DMS 273 (cell line): Measurements from ENCODE around the gene CDH2.

ENCODE experiments used
- DNase-seq: peaks from one replicate; lab custom pipeline; 2025; ENCODE audit not compliant: unreplicated experiment; lab: John Stamatoyannopoulos, UW

CDH2 gene

GRCh38 chr18:28171837-28172236 lies 5.1 kb downstream of the CDH2 start:
- DNase-seq: no peak

- no peak for DNase-seq
These were observed 8.2 kb downstream of the CDH2 start for GRCh38 chr18:28168725-28169124.

DNA sequence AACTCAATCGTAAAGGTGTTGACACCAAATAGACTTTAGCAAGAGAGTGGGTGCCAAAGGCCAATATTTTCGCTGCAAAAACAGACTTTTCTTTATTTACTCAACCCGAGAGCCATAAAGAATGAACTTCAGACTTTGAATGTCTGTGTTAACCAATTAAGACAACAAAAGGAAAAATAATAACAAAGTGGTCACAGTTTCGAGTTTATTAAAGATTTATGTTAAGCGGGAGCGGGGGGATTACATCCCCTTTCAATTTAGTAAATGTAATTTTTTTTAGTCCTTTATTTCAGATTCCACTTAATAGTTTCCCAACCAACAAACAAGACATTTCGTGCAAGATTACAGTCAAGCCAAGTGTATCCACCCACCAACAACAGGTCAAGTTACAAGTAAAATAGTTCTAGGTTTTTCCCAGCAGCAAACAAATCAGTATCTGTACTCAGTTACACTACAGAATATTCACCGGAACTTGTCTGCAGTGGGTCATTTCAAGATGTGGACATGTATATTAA lies 9.0 kb downstream of the CDH2 start:
- no peak for DNase-seq

- no peak for DNase-seq
These were observed 12.0 kb downstream of the CDH2 start for GRCh38 chr18:28164771-28165483.

DNA sequence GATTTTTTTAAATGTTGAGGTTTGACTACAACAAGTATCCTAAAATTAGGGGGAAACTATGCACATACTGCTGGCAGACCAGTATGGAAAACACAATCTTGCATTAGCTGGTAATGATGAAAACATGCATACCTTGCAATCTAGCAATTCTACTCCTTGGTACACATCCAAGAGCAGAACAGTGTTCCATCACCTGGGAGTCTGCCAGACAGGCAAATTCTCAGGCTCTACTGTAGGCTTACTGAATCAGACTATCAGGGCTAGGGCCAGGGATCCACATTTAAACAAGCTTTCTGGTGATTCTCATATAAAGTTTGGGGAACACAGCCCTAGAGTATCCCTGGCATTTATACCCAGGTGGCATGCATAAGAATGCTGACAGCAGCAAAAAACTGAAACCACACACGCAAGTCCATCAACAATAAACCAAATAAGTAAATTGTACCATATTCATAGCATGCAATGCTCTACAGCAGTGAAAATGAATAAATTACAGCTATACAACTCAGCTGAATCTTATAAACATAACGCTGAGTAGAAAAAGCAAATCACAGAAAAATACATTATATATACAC lies 13.6 kb downstream of the CDH2 start:
- no peak for DNase-seq

DNA sequence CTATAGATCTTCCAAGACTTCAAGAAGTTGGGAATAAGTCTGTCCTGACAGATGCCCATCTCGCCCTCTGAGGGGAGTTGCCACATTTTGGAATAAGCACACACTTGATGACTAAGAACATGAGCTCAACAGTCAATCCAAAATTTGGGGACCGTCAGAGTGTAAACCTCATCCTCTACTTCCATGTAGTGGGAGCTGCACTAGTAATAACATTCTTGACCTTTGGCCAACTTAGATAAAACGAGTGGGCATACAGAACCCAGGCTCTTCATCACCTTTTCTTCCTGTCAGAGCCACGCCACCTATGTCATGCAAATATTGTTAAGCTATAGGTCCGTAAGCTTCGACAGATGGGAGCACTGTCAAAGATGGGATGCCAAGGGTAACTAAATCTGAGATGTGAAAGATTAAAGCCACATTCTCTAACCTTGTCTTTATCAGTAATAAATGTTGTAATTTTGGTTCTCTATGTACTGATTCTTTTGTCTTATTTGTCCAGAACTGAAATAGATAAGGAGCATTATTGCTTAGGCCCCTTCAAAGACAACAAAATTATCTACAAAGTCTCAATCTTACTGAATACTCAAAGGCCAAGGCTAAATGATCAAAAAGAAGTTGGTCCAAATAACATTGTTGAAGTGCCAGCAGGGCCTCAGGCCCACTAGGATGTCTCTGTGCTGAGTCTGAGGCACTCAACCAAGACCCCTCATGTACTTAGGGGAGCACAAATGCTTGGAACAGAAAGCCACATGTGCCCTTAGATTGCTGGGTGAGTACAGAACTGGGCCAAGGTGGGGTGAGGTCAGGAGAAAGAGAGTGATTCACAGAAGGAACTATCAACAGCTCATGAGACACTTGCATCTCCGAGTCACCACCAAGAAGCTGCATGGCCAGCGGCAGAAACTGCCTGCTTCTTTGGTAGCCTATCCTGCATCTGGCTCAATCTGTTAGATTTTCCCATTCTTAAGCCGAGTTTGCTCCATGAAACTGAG lies 15.0 kb downstream of the CDH2 start:
- DNase-seq: no peak

- DNase-seq: peak; percentile 33
These were observed 17.9 kb downstream of the CDH2 start for GRCh38 chr18:28159055-28159454.

- DNase-seq: no peak
These were observed 18.8 kb downstream of the CDH2 start for GRCh38 chr18:28158083-28158581.

GRCh38 chr18:28153485-28154065 lies 23.4 kb downstream of the CDH2 start:
- DNase-seq: no peak

DNA sequence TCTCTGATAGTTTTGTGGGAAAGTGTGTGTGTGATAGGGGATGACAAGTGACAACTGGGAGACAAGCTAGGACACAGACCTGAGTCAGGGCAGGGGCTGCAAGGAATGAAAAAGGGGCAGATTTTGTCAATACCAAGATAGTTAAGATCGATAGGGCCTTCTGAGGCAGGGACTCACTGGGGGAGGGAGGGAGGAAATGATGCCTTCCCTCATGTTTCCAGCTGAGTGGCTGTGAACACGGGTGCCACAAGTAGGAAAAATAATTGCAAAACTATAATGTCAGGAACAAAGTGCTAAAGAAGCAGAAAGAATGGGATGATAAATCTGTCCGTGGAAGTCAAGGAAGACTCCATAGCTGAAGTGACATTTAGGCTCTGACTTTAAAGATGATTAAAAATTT lies 24.2 kb downstream of the CDH2 start:
- no peak for DNase-seq

DNA sequence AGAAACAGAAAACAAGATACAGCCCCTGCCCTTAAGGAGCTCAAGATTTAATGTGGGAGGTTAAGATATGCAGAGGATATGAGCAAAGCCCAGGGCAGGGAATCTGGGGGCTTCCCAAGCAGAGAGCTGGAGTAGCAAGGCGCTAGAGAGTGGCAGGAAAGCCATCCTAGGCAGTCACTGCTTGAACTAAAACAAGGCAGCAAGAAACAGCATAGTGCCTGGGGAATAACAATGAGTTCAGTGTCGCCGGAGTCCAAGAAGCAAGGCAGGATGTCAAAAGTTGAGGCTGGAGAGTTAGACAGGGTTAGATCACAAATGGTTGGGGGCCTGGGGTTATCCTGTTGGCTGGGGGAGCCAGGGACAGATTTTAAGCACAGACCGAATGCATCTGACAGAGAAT lies 24.6 kb downstream of the CDH2 start:
- DNase-seq: no peak

DNA sequence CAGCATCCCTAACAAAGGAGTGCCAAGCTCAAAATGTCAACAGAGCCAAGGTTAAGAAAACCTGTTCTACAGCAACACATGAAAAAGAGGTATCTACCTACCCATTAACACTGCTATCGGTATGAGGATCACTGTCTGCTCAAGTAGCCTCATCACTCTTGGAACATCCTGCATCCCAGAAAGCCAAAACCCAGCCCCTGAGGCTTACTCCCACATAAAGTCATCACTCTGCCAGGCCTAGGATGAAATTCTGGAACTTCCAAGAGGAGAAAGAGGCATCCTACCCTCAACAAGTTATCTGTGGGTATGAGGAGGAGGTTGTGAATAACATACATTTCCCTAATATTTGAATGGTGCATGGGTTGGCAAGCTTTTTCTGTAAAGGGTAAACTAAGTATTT lies 25.5 kb downstream of the CDH2 start:
- DNase-seq: no peak

- no peak for DNase-seq
These were observed 26.0 kb downstream of the CDH2 start for GRCh38 chr18:28150925-28151324.

DNA sequence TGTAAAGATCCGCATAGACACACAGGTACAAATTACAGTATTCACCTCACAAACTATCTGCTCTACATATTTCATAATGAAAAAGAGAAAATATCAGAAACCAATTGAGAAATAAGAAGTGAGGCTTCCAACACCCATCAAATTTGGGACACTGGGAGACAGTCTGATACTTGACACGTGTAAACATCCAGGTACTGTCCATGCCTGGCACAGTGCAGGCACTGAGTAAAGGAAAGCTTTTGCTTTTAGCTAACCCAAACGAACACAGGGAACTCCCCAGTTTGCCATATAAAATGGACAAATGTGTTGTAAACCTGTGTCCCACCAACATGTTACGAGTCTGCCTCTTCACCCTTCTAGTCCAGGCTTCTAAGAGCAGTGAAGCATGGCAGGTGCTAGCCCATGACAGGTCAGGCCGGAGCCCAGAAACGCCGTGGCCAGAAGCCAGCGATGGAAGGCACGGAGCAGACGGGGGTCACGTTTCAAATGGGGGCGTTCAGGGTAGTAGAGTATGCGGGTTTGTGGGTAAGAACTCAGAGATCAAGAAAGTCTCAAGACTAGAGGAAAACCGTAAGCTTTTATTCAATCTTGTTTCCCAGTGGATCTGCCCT lies 27.0 kb downstream of the CDH2 start:
- no peak for DNase-seq

DNA sequence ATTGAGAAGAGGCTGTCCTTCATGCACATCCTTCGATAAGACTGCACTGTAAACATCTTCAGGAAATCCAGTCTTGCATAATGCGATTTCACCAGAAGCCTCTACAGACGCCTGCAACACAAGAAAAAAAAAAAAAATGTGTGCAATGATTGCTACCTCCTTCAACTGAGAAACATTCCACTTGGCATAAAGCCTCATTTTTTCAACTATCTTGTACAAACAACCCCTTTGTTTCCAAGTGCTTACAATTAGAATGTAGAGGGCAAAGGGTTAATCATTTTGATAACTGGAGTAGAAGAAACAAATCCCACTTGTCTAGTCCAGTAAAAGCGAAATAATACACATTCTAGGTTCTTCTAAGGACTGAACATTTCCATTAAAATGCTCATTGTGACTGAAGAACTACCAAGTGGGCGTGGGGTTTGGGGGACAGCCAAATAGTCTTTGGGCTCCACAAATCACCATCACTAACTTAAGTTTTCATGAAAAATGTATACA lies 29.2 kb downstream of the CDH2 start:
- DNase-seq: no peak

GRCh38 chr18:28143725-28144124 lies 33.2 kb downstream of the CDH2 start:
- DNase-seq: no peak

DNA sequence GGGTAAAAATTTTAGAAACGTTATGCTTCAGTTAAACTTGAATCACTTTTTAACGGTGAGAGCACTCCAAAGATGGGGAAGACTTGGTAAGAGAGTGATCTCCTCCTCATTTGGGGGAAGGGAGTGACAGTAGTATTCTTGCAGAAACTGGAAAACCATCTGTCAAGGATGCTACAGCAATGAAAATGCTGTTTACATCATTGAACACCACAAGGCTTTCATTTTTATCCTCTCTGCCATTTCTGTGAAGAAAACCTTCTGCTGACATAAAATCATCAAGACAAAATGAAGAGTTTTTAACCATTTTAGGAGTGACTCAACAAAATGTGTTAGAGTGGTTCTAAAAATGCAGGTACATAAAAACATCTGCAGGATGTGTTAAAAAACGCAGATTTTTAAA lies 38.1 kb downstream of the CDH2 start:
- no peak for DNase-seq

- DNase-seq: no peak
These were observed 40.9 kb downstream of the CDH2 start for GRCh38 chr18:28136071-28136470.

GRCh38 chr18:28134774-28135173 lies 42.2 kb downstream of the CDH2 start:
- no peak for DNase-seq

DNA sequence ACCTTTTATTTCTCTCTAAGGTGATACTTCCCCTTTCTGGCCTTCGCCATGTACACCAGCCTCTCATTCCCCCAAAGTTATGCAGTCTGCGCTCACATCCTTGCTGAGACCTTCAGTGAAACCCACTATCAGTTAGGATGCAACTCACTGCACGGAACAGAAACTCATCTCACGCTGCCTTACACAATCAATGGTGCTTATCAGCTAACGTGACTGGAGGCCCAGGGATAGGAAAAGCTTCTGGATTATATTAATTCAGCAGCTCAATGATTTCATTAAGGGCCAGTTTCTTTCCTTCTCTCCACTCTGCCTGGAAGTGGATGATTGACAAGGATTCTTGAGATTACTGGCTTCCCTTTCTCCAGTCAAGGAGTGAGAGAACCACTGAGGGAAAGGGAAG lies 44.8 kb downstream of the CDH2 start:
- DNase-seq: no peak

GRCh38 chr18:28128659-28128980 lies 48.3 kb downstream of the CDH2 start:
- no peak for DNase-seq
